Neural cell (in vitro differentiated cells): ENCODE measurements around the gene TULP3. TPM values are rescaled to one million over a fixed set of nuclear protein-coding genes. Genes with fewer than 3 reads are reported as not detected.

ENCODE experiments used
- H2AFZ ChIP-seq: fragments of 200-600, 300-800 bp; sonication (generic), shearing (Covaris generic); 2 replicates; pipeline ENCODE4 v1.6.0; 2014; ENCODE audit warnings: low read depth, mild to moderate bottlenecking, antibody characterized with exemption, low read length, moderate library complexity
- H3F3A ChIP-seq: fragments of 200-600 bp; shearing (Covaris generic); 2 replicates; pipeline ENCODE4 v1.6.1; 2016; ENCODE audit warnings: mild to moderate bottlenecking, moderate library complexity, mixed read lengths, antibody characterized with exemption, low read length; ENCODE audit not compliant: insufficient read depth, poor library complexity, severe bottlenecking
- H3K27ac ChIP-seq: fragments of 200-600, 300-800 bp; sonication (generic), shearing (Covaris generic); 2 replicates; pipeline ENCODE4 v1.5.1; 2014; ENCODE audit warnings: mild to moderate bottlenecking, low read length, moderate library complexity
- H3K27me3 ChIP-seq: fragments of 300-800, 200-600 bp; sonication (generic), shearing (Covaris generic); 2 replicates; pipeline ENCODE4 v1.6.0; 2014; ENCODE audit warnings: mild to moderate bottlenecking, low read depth, low read length, moderate library complexity; ENCODE audit not compliant: insufficient read depth
- H3K36me3 ChIP-seq: fragments of 300-800, 200-600 bp; sonication (generic), shearing (Covaris generic); 2 replicates; pipeline ENCODE4 v1.5.1; 2014; ENCODE audit warnings: mild to moderate bottlenecking, antibody characterized with exemption, low read length, moderate library complexity; ENCODE audit not compliant: insufficient read depth
- H3K4me2 ChIP-seq: fragments of 300-800, 200-600 bp; sonication (generic), shearing (Covaris generic); 2 replicates; pipeline ENCODE4 v1.6.0; 2014; ENCODE audit warnings: mild to moderate bottlenecking, low read length
- H3K4me3 ChIP-seq: fragments of 300-800, 200-600 bp; sonication (generic), shearing (Covaris generic); 2 replicates; pipeline ENCODE4 v1.5.1; 2014; ENCODE audit warnings: mild to moderate bottlenecking, low read length, moderate library complexity
- H3K79me2 ChIP-seq: fragments of 200-600 bp; shearing (Covaris generic); replicated peaks from 2 replicates; pipeline ENCODE4 v1.6.0; 2014; ENCODE audit warnings: mild to moderate bottlenecking, low read length, moderate library complexity; ENCODE audit not compliant: insufficient read depth
- H3K9ac ChIP-seq: fragments of 300-800, 200-600 bp; sonication (generic), shearing (Covaris generic); 2 replicates; pipeline ENCODE4 v1.6.1; 2016; ENCODE audit warnings: mild to moderate bottlenecking, low read length, mixed read lengths
- H3K9me2 ChIP-seq: fragments of 200-600 bp; shearing (Covaris generic); 2 replicates; pipeline ENCODE4 v1.6.1; 2016; ENCODE audit warnings: mild to moderate bottlenecking, low read length, mixed read lengths; ENCODE audit not compliant: insufficient read depth
- H3K9me3 ChIP-seq: fragments of 200-600, 300-800 bp; sonication (generic), shearing (Covaris generic); 2 replicates; pipeline ENCODE4 v1.6.1; 2016; ENCODE audit warnings: mild to moderate bottlenecking, mixed run types, low read length, moderate library complexity, mixed read lengths
- H4K20me1 ChIP-seq: fragments of 200-600 bp; shearing (Covaris generic); 2 replicates; pipeline ENCODE4 v1.6.1; 2016; ENCODE audit warnings: mild to moderate bottlenecking, mixed run types; ENCODE audit not compliant: insufficient read depth
- CTCF ChIP-seq: fragments of 450-650 bp; IDR thresholded peaks from 2 replicates; pipeline ENCODE4 v1.5.1; 2014; ENCODE audit warnings: antibody characterized with exemption, mild to moderate bottlenecking, moderate library complexity; ENCODE audit not compliant: poor library complexity, severe bottlenecking
- EP300 ChIP-seq: fragments of 450-650 bp; conservative IDR thresholded peaks from 2 replicates; pipeline ENCODE4 v1.6.1; 2014; ENCODE audit warnings: antibody characterized with exemption, mild to moderate bottlenecking, moderate library complexity; ENCODE audit not compliant: poor library complexity, severe bottlenecking
- EZH2 ChIP-seq: fragments of 200-600, 300-800 bp; shearing (Covaris generic), sonication (generic); IDR thresholded peaks from 2 replicates; pipeline ENCODE4 v1.6.1; 2014; ENCODE audit warnings: antibody characterized with exemption, low read length, borderline replicate concordance, mild to moderate bottlenecking; ENCODE audit not compliant: insufficient read depth, poor library complexity, severe bottlenecking
- MXI1 ChIP-seq: fragments of 450-650 bp; conservative IDR thresholded peaks from 2 replicates; pipeline ENCODE4 v1.6.1; 2014; ENCODE audit warnings: antibody characterized with exemption, mild to moderate bottlenecking; ENCODE audit not compliant: poor library complexity, severe bottlenecking
- POLR2AphosphoS5 ChIP-seq: IDR thresholded peaks from 2 replicates; pipeline ENCODE4 v1.6.1; 2012
- RAD21 ChIP-seq: fragments of 450-650 bp; conservative IDR thresholded peaks from 2 replicates; pipeline ENCODE4 v1.6.1; 2014; ENCODE audit warnings: antibody characterized with exemption, mild to moderate bottlenecking, moderate library complexity
- REST ChIP-seq: IDR thresholded peaks from 2 replicates; pipeline ENCODE4 v1.6.1; 2012; ENCODE audit warnings: borderline replicate concordance
- SMC3 ChIP-seq: fragments of 450-650 bp; conservative IDR thresholded peaks from 2 replicates; pipeline ENCODE4 v1.6.1; 2014; ENCODE audit warnings: antibody characterized with exemption, mild to moderate bottlenecking, moderate library complexity; ENCODE audit not compliant: poor library complexity
- TAF1 ChIP-seq: IDR thresholded peaks from 2 replicates; pipeline ENCODE4 v1.6.1; 2012; ENCODE audit warnings: low read depth
- polyA plus RNA-seq: library from polyadenylated mRNA; depleted of rRNA; stranded (reverse); fragments of >200 nt; gene quantifications from 2 replicates; pipeline ENCODE4 v1.2.3, GENCODE V29; 2014

Gene TULP3
- polyA plus RNA-seq, 1 donor from 2014 or later: 9.3 TPM

- H3K36me3 ChIP-seq: no peaks in the 10 kb centered on the region
- H3F3A ChIP-seq: no peaks in the 10 kb centered on the region
- no peaks in the 10 kb centered on the region for H3K27me3 ChIP-seq
- H3K27ac ChIP-seq: no peak overlapping the region
- H2AFZ ChIP-seq: no peak overlapping the region
- H3K9me3 ChIP-seq: no peaks in the 10 kb centered on the region
- H3K4me3 ChIP-seq: no peak overlapping the region
- no peaks in the 10 kb centered on the region for H3K79me2 ChIP-seq
- H3K4me2 ChIP-seq: no peak overlapping the region
- H3K9me2 ChIP-seq: no peaks in the 10 kb centered on the region
- no peaks in the 10 kb centered on the region for H4K20me1 ChIP-seq
- no peak overlapping the region for H3K9ac ChIP-seq
- TF ChIP-seq RAD21: no peak
- no peak for TF ChIP-seq EP300
- no peak for TF ChIP-seq TAF1
Observed at GRCh38 chr12:2858334-2858733, 32.4 kb upstream of the TULP3 start.

GRCh38 chr12:2858944-2859421, 31.7 kb upstream of the TULP3 start:
- Histone ChIP-seq H3K9ac (no peak overlapping the region), H3K9me2 (no peaks in the 10 kb centered on the region), H3K9me3 (no peaks in the 10 kb centered on the region), H4K20me1 (no peaks in the 10 kb centered on the region), H2AFZ (no peak overlapping the region), H3K4me3 (no peak overlapping the region), H3K79me2 (no peaks in the 10 kb centered on the region), H3K4me2 (no peak overlapping the region), H3K27me3 (no peaks in the 10 kb centered on the region), H3F3A (no peaks in the 10 kb centered on the region), H3K27ac (no peak overlapping the region), H3K36me3 (no peaks in the 10 kb centered on the region)
- TF ChIP-seq CTCF: no peak
- no peak for TF ChIP-seq TAF1
- no peak for TF ChIP-seq MXI1
- TF ChIP-seq EZH2: no peak
- no peak for TF ChIP-seq POLR2AphosphoS5
- TF ChIP-seq SMC3: no peak
- TF ChIP-seq REST: no peak
- no peak for TF ChIP-seq EP300
- no peak for TF ChIP-seq RAD21

GRCh38 chr12:2860170-2860569, 30.5 kb upstream of the TULP3 start:
- Histone ChIP-seq H3K79me2 (no peaks in the 10 kb centered on the region), H3K9me2 (no peaks in the 10 kb centered on the region), H3K4me2 (no peak overlapping the region), H3K36me3 (no peaks in the 10 kb centered on the region), H3K27me3 (no peaks in the 10 kb centered on the region), H4K20me1 (no peaks in the 10 kb centered on the region), H3K9ac (no peak overlapping the region), H2AFZ (no peak overlapping the region), H3F3A (no peaks in the 10 kb centered on the region), H3K4me3 (no peak overlapping the region), H3K9me3 (no peaks in the 10 kb centered on the region), H3K27ac (no peak overlapping the region)
- TF ChIP-seq EZH2: no peak
- TF ChIP-seq TAF1: no peak
- no peak for TF ChIP-seq RAD21
- TF ChIP-seq MXI1: no peak
- TF ChIP-seq POLR2AphosphoS5: no peak
- no peak for TF ChIP-seq REST
- no peak for TF ChIP-seq EP300
- TF ChIP-seq SMC3: no peak
- no peak for TF ChIP-seq CTCF
